Endothelial cell of umbilical vein (primary cell): ENCODE results near the gene PIK3C2G. TPM values are rescaled to one million over a fixed set of nuclear protein-coding genes. Genes with fewer than 3 reads are reported as not detected.

ENCODE experiments used
- BruUV-seq: library from RNA; stranded (reverse); fragments of 400-500 nt; replicated peaks from 2 replicates; lab custom pipeline; 2021; lab: Mats Ljungman, UMichigan
- CTCF ChIA-PET: fragments of 300-600, 350-600 bp; sonication (Branson Sonifier 250); formaldehyde crosslinking; loops from one replicate; lab custom pipeline; 2021; ENCODE audit warnings: antibody characterized with exemption, inconsistent platforms; lab: Charles Lee
- POLR2A ChIA-PET: fragments of 300-600, 350-600 bp; sonication (Branson Sonifier 250); formaldehyde crosslinking; loops from one replicate; lab custom pipeline; 2021; ENCODE audit warnings: antibody characterized with exemption, inconsistent platforms; lab: Charles Lee
- DNase-seq: peaks from one replicate; pipeline ENCODE4 v3.0.0-alpha.2; 2011; ENCODE audit warnings: low read depth, low spot score
- FAIRE-seq: peaks from 2 replicates; lab custom pipeline; 2011; peaks lifted over from hg19 to GRCh38; lab: Jason Lieb, UNC
- H2AFZ ChIP-seq: 2 replicates; pipeline ENCODE4 v1.6.0; 2012; ENCODE audit warnings: low read depth, low read length, control low read depth, inconsistent platforms
- H3K27ac ChIP-seq: 2 replicates; pipeline ENCODE4 v1.5.1; 2011; ENCODE audit warnings: low read depth, mild to moderate bottlenecking, control low read depth, low read length, moderate library complexity; ENCODE audit not compliant: insufficient read depth
- H3K27me3 ChIP-seq, 2 experiments: 2 replicates each; pipeline versions ENCODE4 v1.6.0 to v1.6.1; 2011; ENCODE audit warnings: low read length in 2 of 2, mixed read lengths in 1 of 2; ENCODE audit not compliant: control insufficient read depth in 2 of 2, insufficient read depth in 2 of 2
- H3K36me3 ChIP-seq, 2 experiments: 2 replicates in 1 of 2; 3 replicates in 1 of 2; pipeline ENCODE4 v1.5.1; 2011; ENCODE audit warnings: low read length in 2 of 2, mild to moderate bottlenecking in 1 of 2, moderate library complexity in 1 of 2; ENCODE audit not compliant: control insufficient read depth in 2 of 2, insufficient read depth in 2 of 2; ENCODE audit errors: extremely low read depth in 1 of 2
- H3K4me1 ChIP-seq: 3 replicates; pipeline ENCODE4 v1.5.1; 2011; ENCODE audit warnings: mild to moderate bottlenecking, low read length; ENCODE audit not compliant: control insufficient read depth, insufficient read depth; ENCODE audit errors: extremely low read depth
- H3K4me2 ChIP-seq: 2 replicates; pipeline ENCODE4 v1.6.1; 2011; ENCODE audit warnings: low read length, control low read depth, mixed read lengths; ENCODE audit not compliant: insufficient read depth
- H3K4me3 ChIP-seq, 3 experiments: fragments of 200-600 bp in 1 of 3; sonication (generic), shearing (Covaris generic) in 1 of 3; replicated peaks in 1 of 3; 2 replicates each; pipeline ENCODE4 v1.5.1; 2011 to 2016; ENCODE audit warnings: control low read depth in 3 of 3, low read length in 3 of 3, mild to moderate bottlenecking in 2 of 3, inconsistent platforms in 1 of 3, low read depth in 1 of 3, moderate library complexity in 1 of 3; ENCODE audit not compliant: insufficient read depth in 1 of 3
- H3K79me2 ChIP-seq: 2 replicates; pipeline ENCODE4 v1.6.0; 2012; ENCODE audit warnings: low read length, inconsistent platforms; ENCODE audit not compliant: control insufficient read depth, insufficient read depth
- H3K9ac ChIP-seq: replicated peaks from 2 replicates; pipeline ENCODE3; 2011; ENCODE audit warnings: low read length, control low read depth; ENCODE audit not compliant: insufficient read depth; ENCODE audit errors: extremely low read depth
- H3K9me1 ChIP-seq: replicated peaks from 3 replicates; pipeline ENCODE4 v1.6.0; 2011; ENCODE audit warnings: mild to moderate bottlenecking, low read length; ENCODE audit not compliant: control insufficient read depth, insufficient read depth; ENCODE audit errors: extremely low read depth
- H3K9me3 ChIP-seq: replicated peaks from 2 replicates; pipeline ENCODE4 v1.5.1; 2012; ENCODE audit warnings: low read length, inconsistent platforms; ENCODE audit not compliant: control insufficient read depth, insufficient read depth
- H4K20me1 ChIP-seq: replicated peaks from 2 replicates; pipeline ENCODE3; 2011; ENCODE audit warnings: mild to moderate bottlenecking, low read length; ENCODE audit not compliant: control insufficient read depth, insufficient read depth; ENCODE audit errors: extremely low read depth
- CTCF ChIP-seq, 2 donors: IDR thresholded peaks; 1 replicate in 1 of 2; 2 replicates in 1 of 2; pipeline ENCODE4 v1.5.1; 2011; ENCODE audit warnings: low read length in 2 of 2, mild to moderate bottlenecking in 2 of 2, moderate library complexity in 2 of 2, control low read depth in 1 of 2, inconsistent platforms in 1 of 2, low read depth in 1 of 2; ENCODE audit not compliant: insufficient read depth in 1 of 2; ENCODE audit errors: extremely low read depth in 1 of 2
- EZH2 ChIP-seq: IDR thresholded peaks from 2 replicates; pipeline ENCODE4 v1.6.1; 2012; ENCODE audit warnings: borderline replicate concordance, low read depth, mild to moderate bottlenecking, moderate library complexity, low read length, inconsistent platforms; ENCODE audit not compliant: severe bottlenecking
- FOS ChIP-seq: IDR thresholded peaks from 2 replicates; pipeline ENCODE4 v1.6.1; 2011; ENCODE audit warnings: mild to moderate bottlenecking, low read length, moderate library complexity, borderline replicate concordance; ENCODE audit not compliant: insufficient read depth
- GATA2 ChIP-seq: IDR thresholded peaks from 2 replicates; pipeline ENCODE4 v1.7.0; 2011; ENCODE audit warnings: low read depth, mild to moderate bottlenecking, moderate library complexity, mixed read lengths, low read length; ENCODE audit not compliant: insufficient read length, insufficient read depth
- JUN ChIP-seq: IDR thresholded peaks from 2 replicates; pipeline ENCODE4 v1.6.1; 2011; ENCODE audit warnings: borderline replicate concordance, low read depth; ENCODE audit not compliant: insufficient read length, insufficient read depth
- MAX ChIP-seq: IDR thresholded peaks from 2 replicates; pipeline ENCODE4 v1.6.1; 2011; ENCODE audit not compliant: insufficient read depth, insufficient read length
- MYC ChIP-seq: IDR thresholded peaks from one replicate; pipeline ENCODE4 v1.6.1; 2011; ENCODE audit warnings: mild to moderate bottlenecking, low read depth, low read length
- POLR2A ChIP-seq: IDR thresholded peaks from 2 replicates; pipeline ENCODE4 v1.6.1; 2012; ENCODE audit warnings: low read depth, mild to moderate bottlenecking, control low read depth, low read length
- POLR2AphosphoS5 ChIP-seq: IDR thresholded peaks from 2 replicates; pipeline ENCODE4 v1.6.1; 2012; ENCODE audit warnings: low read depth, mild to moderate bottlenecking, control low read depth, low read length, moderate library complexity; ENCODE audit not compliant: insufficient read depth
- dilution Hi-C: fragments of 300-500 bp; cut with MboI; formaldehyde crosslinking; loops from one replicate; pipeline ENCODE4 v1.15.0; 2019; ENCODE audit warnings: low sequenced_read_pairs; ENCODE audit not compliant: extremely low pct_ligation_motif_present
- intact Hi-C: fragments of 100-400 bp; cut with micrococcal nuclease; formaldehyde crosslinking; loops from one replicate; pipeline ENCODE4 v1.10.0; 2022
- polyA plus RNA-seq, 4 experiments: library from polyadenylated mRNA; depleted of rRNA in 3 of 4; stranded (reverse) in 3 of 4; unstranded in 1 of 4; fragments of >200 nt; gene quantifications; 2 replicates each; pipeline versions ENCODE4 v1.2.1 to v1.2.3, GENCODE V29; 2011 to 2012; ENCODE audit warnings: missing spikeins in 1 of 4
- total RNA-seq: library from RNA; stranded (reverse); gene quantifications from 2 replicates; pipeline ENCODE4 v1.2.3, GENCODE V29; 2021

Gene PIK3C2G
- total and polyA plus RNA-seq, 2 donors (not counting 3 experiments of a cell fraction or from before 2014, with no cell fraction given) = not detected

GRCh38 chr12:18653465-18653864 lies 392.1 kb downstream of the PIK3C2G start:
- Histone ChIP-seq H3K4me3 (no peak overlapping the region), H3K79me2 (no peaks in the 10 kb centered on the region), H2AFZ (no peak overlapping the region), H3K4me1 (no peaks in the 10 kb centered on the region), H3K27ac (no peak overlapping the region), H3K9me1 (no peaks in the 10 kb centered on the region), H3K36me3 (no peaks in the 10 kb centered on the region), H4K20me1 (no peaks in the 10 kb centered on the region), H3K27me3 (no peaks in the 10 kb centered on the region), H3K4me2 (no peak overlapping the region), H3K9ac (no peak overlapping the region), H3K9me3 (no peaks in the 10 kb centered on the region)
- no TSS peak for BruUV-seq
- ChIA-PET POLR2A (no interaction called here), CTCF (no interaction called here)
- no peak for TF ChIP-seq CTCF (IDR thresholded peaks at IDR 0.05; ENCODE audit: extremely low read depth in 1 of 2, insufficient read depth in 1 of 2, low read depth in 1 of 2, low read length in 2 of 2)
- intact Hi-C loops (no loop called here), dilution Hi-C loops (no loop called here)
- FAIRE-seq (no peak), DNase-seq (no peak)

GRCh38 chr12:18655351-18655750 lies 394.0 kb downstream of the PIK3C2G start:
- CTCF ChIA-PET = interaction anchor here (0.8 kb wide), 1 partner anchor 416 kb away, joined by 3 read pairs; no protein-coding TSS in a partner anchor
- FAIRE-seq (no peak), DNase-seq (no peak)
- H3K4me2 ChIP-seq = no peak overlapping the region
- H4K20me1 ChIP-seq = no peaks in the 10 kb centered on the region
- H3K4me3 ChIP-seq = no peak overlapping the region
- no peaks in the 10 kb centered on the region for H3K4me1 ChIP-seq
- H3K36me3 ChIP-seq = no peaks in the 10 kb centered on the region
- H3K27me3 ChIP-seq = no peaks in the 10 kb centered on the region
- no peak for TF ChIP-seq POLR2AphosphoS5
- no peak for TF ChIP-seq FOS
- no peak for TF ChIP-seq GATA2
- TF ChIP-seq MAX = no peak
- TF ChIP-seq JUN = no peak
- TF ChIP-seq POLR2A = no peak
- no peak for TF ChIP-seq EZH2
- no peak for TF ChIP-seq MYC
- TF ChIP-seq CTCF (IDR thresholded peaks at IDR 0.05; ENCODE audit: extremely low read depth in 1 of 2, insufficient read depth in 1 of 2, low read depth in 1 of 2, low read length in 2 of 2) = no peak
- H3K79me2 ChIP-seq = no peaks in the 10 kb centered on the region
- BruUV-seq = no TSS peak
- H3K9me3 ChIP-seq = no peaks in the 10 kb centered on the region
- no peak overlapping the region for H2AFZ ChIP-seq
- H3K9ac ChIP-seq = no peak overlapping the region
- intact Hi-C loops (no loop called here), dilution Hi-C loops (no loop called here)
- no peaks in the 10 kb centered on the region for H3K9me1 ChIP-seq
- POLR2A ChIA-PET = no interaction called here
- H3K27ac ChIP-seq = no peak overlapping the region
